Trophoblast cell (in vitro differentiated cells and primary cell): Measurements from ENCODE around the gene MRPS2.
A peak's percentile ranks its signal among the peaks of the same experiment; 100 is the strongest.

Source experiments
- DNase-seq, 2 donors: peaks; one replicate each; pipeline ENCODE4 v3.0.0-alpha.2; 2016
- H2AFZ ChIP-seq: 2 replicates; pipeline ENCODE4 v1.6.1; 2013; ENCODE audit warnings: low read length, moderate library complexity, mild to moderate bottlenecking; ENCODE audit not compliant: insufficient read depth, poor library complexity
- H2AK5ac ChIP-seq: 2 replicates; pipeline ENCODE4 v1.6.1; 2013; ENCODE audit warnings: mild to moderate bottlenecking, low read length
- H2BK120ac ChIP-seq: 2 replicates; pipeline ENCODE4 v1.6.1; 2013; ENCODE audit warnings: low read length, mild to moderate bottlenecking, moderate library complexity; ENCODE audit not compliant: insufficient read depth, poor library complexity
- H2BK12ac ChIP-seq: 2 replicates; pipeline ENCODE4 v1.6.1; 2013; ENCODE audit warnings: mild to moderate bottlenecking, low read length, moderate library complexity
- H2BK5ac ChIP-seq: 2 replicates; pipeline ENCODE4 v1.6.1; 2013; ENCODE audit warnings: low read length, low read depth, moderate library complexity, mild to moderate bottlenecking; ENCODE audit not compliant: poor library complexity
- H3K14ac ChIP-seq: 2 replicates; pipeline ENCODE4 v1.6.1; 2013; ENCODE audit warnings: mild to moderate bottlenecking, low read length
- H3K18ac ChIP-seq: 2 replicates; pipeline ENCODE4 v1.6.1; 2013; ENCODE audit warnings: mild to moderate bottlenecking, low read length
- H3K23ac ChIP-seq: 2 replicates; pipeline ENCODE4 v1.6.1; 2013; ENCODE audit warnings: low read length
- H3K27ac ChIP-seq: 2 replicates; pipeline ENCODE4 v1.5.1; 2013; ENCODE audit warnings: low read depth, mild to moderate bottlenecking, inconsistent platforms, low read length, moderate library complexity
- H3K27me3 ChIP-seq: 2 replicates; pipeline ENCODE4 v1.6.1; 2013; ENCODE audit warnings: inconsistent platforms, mild to moderate bottlenecking, low read length, moderate library complexity; ENCODE audit not compliant: insufficient read depth
- H3K36me3 ChIP-seq, 2 experiments: 1 replicate in 1 of 2; 2 replicates in 1 of 2; pipeline ENCODE4 v1.6.1; 2013; ENCODE audit warnings: low read length in 2 of 2, mild to moderate bottlenecking in 2 of 2, moderate library complexity in 1 of 2; ENCODE audit not compliant: insufficient read depth in 2 of 2, control insufficient read depth in 1 of 2
- H3K4ac ChIP-seq: 2 replicates; pipeline ENCODE4 v1.6.1; 2013; ENCODE audit warnings: low read depth, mild to moderate bottlenecking, low read length, moderate library complexity
- H3K4me1 ChIP-seq, 2 experiments: 1 replicate in 1 of 2; 2 replicates in 1 of 2; pipeline ENCODE4 v1.6.1; 2013; ENCODE audit warnings: low read length in 2 of 2, mild to moderate bottlenecking in 2 of 2, moderate library complexity in 1 of 2; ENCODE audit not compliant: insufficient read depth in 2 of 2, control insufficient read depth in 1 of 2
- H3K4me2 ChIP-seq: 2 replicates; pipeline ENCODE4 v1.6.1; 2013; ENCODE audit warnings: inconsistent platforms, mild to moderate bottlenecking, low read length, moderate library complexity
- H3K4me3 ChIP-seq: 2 replicates; pipeline ENCODE4 v1.5.1; 2013; ENCODE audit warnings: mild to moderate bottlenecking, low read depth, low read length, inconsistent platforms
- H3K79me1 ChIP-seq: one replicate; pipeline ENCODE4 v1.6.1; 2013; ENCODE audit warnings: low read length
- H3K79me2 ChIP-seq: 2 replicates; pipeline ENCODE4 v1.6.1; 2013; ENCODE audit warnings: low read length, mild to moderate bottlenecking; ENCODE audit not compliant: control insufficient read depth, insufficient read depth, poor library complexity
- H3K9ac ChIP-seq: 2 replicates; pipeline ENCODE4 v1.6.1; 2013; ENCODE audit warnings: mild to moderate bottlenecking, low read length
- H3K9me3 ChIP-seq: 2 replicates; pipeline ENCODE4 v1.6.1; 2013; ENCODE audit warnings: low read depth, mild to moderate bottlenecking, control low read depth, inconsistent platforms, low read length; ENCODE audit not compliant: insufficient read depth
- H4K12ac ChIP-seq: 2 replicates; pipeline ENCODE4 v1.6.1; 2013; ENCODE audit warnings: low read depth, mild to moderate bottlenecking, low read length, moderate library complexity
- H4K8ac ChIP-seq: 2 replicates; pipeline ENCODE4 v1.6.1; 2013; ENCODE audit warnings: low read depth, mild to moderate bottlenecking, low read length, moderate library complexity
- H4K91ac ChIP-seq: one replicate; pipeline ENCODE4 v1.6.1; 2013; ENCODE audit warnings: low read depth, mild to moderate bottlenecking, low read length, moderate library complexity
- WGBS: extraction: QIAGEN DNeasy Blood & Tissue Kit; methylation state at CpG from one replicate; pipeline ENCODE4 v1.1.7; 2013; ENCODE audit warnings: missing lambda C conversion rate; ENCODE audit not compliant: insufficient read length, insufficient coverage; ENCODE audit errors: extremely low coverage; 5-methylcytosine and 5-hydroxymethylcytosine counted together

Gene MRPS2

DNA sequence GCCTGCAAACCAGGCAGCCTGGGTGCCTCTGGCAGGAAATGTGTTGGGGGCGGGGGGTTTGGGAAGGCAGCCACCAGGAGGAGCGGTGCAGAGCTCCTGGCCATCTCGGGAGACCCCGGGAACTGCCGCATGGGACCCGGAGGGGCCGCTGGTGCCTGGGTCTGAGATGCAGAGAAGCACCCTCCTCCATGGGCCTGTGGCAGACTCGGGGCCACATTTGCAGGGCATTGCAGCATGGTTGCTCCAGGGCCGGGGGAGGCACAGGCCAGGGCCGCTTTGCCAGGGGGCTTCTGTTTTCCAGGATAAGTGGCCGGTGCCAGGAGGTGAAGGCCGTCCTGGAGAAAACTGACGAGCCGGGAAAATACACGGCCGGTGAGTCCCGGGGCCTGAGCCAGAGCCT lies 22.4 kb downstream of the MRPS2 start:
- Histone ChIP-seq H3K79me1 (no peaks in the 10 kb centered on the region), H2AK5ac (peak overlapping the region; percentile 70), H2BK12ac (no peak overlapping the region), H2BK120ac (no peak overlapping the region), H3K27me3 (no peaks in the 10 kb centered on the region), H4K12ac (no peak overlapping the region), H3K4ac (no peak overlapping the region), H4K91ac (peak overlapping the region; percentile 31), H3K27ac (no peak overlapping the region), H3K23ac (no peak overlapping the region), H3K4me1 (peaks cover 12 to 18% of the 10 kb centered on the region in 2 experiments), H3K14ac (no peak overlapping the region), H3K9ac (no peak overlapping the region), H3K9me3 (peaks cover 2% of the 10 kb centered on the region), H3K79me2 (no peaks in the 10 kb centered on the region), H3K18ac (no peak overlapping the region), H2AFZ (no peak overlapping the region), H3K36me3 (no peaks in the 10 kb centered on the region), H2BK5ac (no peak overlapping the region), H3K4me3 (no peak overlapping the region), H3K4me2 (no peak overlapping the region), H4K8ac (no peak overlapping the region)
- no peak for DNase-seq
- no CpG with 5 or more reads among the region's 17 CpGs for WGBS

DNA sequence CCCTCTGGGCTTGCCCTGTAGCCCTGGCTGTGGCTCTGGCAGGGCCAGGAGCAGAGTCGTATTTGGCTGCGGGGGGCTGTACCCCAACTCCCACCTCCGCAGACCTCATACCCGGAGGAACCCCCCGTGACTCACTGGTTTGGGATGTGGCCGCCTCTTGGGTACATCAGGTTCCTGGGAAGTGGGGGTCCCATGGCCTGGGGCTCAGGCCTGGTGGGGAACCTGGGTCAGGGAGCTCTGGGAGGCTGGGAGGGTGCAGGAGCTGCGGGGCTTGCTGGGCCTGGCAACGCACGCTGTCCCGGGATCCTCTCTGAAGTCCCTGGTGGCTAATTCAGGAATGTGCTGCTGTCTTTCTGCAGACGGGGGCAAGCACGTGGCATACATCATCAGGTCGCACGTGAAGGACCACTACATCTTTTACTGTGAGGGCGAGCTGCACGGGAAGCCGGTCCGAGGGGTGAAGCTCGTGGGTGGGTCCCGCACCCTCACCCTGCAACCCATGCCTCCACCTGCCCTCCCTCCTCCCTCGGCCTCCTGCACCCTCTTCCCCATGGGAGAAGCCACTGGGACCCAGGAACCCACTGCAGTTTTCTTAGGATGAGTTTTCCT lies 23.1 kb downstream of the MRPS2 start:
- no peaks in the 10 kb centered on the region for H3K27me3 ChIP-seq
- H3K79me1 ChIP-seq = no peaks in the 10 kb centered on the region
- no peak overlapping the region for H2AFZ ChIP-seq
- no peak overlapping the region for H2BK120ac ChIP-seq
- peak overlapping the region; percentile 22 for H3K18ac ChIP-seq
- peaks cover 12 to 18% of the 10 kb centered on the region in 2 experiments for H3K4me1 ChIP-seq
- H3K4me3 ChIP-seq = no peak overlapping the region
- H3K14ac ChIP-seq = peak overlapping the region; percentile 22
- peak overlapping the region; percentile 31 for H4K91ac ChIP-seq
- no peak overlapping the region for H3K4ac ChIP-seq
- no peaks in the 10 kb centered on the region for H3K36me3 ChIP-seq
- no peak overlapping the region for H3K4me2 ChIP-seq
- no peak overlapping the region for H2BK5ac ChIP-seq
- H3K27ac ChIP-seq = no peak overlapping the region
- no peak overlapping the region for H3K23ac ChIP-seq
- no peak for DNase-seq
- H2AK5ac ChIP-seq = peak overlapping the region; percentile 70
- H3K79me2 ChIP-seq = no peaks in the 10 kb centered on the region
- peaks cover 2% of the 10 kb centered on the region for H3K9me3 ChIP-seq
- WGBS = no CpG with 5 or more reads among the region's 21 CpGs
- H2BK12ac ChIP-seq = peak overlapping the region; percentile 40
- H4K8ac ChIP-seq = no peak overlapping the region
- H4K12ac ChIP-seq = no peak overlapping the region
- H3K9ac ChIP-seq = no peak overlapping the region

DNA sequence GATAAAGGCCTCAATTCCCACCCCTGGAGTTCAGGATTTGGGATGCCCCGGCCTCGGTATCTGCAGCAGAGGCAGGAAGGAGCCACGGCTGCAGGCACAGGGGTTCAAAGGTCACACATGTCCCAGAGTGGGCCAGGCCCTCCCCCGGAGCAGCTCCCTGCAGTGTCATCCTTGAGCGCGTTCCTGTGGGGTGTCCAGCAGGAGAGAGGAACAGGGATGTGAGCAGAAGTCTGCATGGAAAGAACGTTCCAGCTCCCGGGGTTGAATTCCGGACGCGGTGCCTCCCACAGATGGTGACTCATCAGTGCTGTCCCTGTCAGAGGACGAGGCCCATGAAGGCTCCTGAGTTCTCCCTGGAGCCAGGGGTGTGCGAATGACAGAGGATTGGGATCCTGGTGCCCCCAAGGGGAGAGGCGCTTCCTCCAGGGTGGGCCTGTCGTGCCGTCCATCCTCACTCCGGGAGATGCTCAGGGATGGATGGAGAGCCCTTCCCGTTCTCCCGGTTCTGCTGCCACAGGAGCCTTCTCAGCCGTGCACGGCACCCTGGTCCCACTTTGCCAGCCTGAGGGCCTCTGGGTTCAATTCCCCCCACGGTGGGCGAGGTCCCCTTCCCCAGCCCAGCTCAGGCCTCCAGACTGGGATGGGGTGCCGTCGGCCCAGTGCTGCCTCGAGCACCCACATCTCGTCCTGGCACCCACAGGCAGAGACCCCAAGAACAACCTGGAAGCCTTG lies 23.8 kb downstream of the MRPS2 start:
- H3K4me2 ChIP-seq = no peak overlapping the region
- no peak overlapping the region for H3K4me3 ChIP-seq
- no peak overlapping the region for H2BK5ac ChIP-seq
- no peak overlapping the region for H4K91ac ChIP-seq
- H3K79me2 ChIP-seq = no peaks in the 10 kb centered on the region
- H3K9me3 ChIP-seq = peaks cover 2% of the 10 kb centered on the region
- no peak overlapping the region for H2BK12ac ChIP-seq
- H4K8ac ChIP-seq = no peak overlapping the region
- DNase-seq = no peak
- H3K18ac ChIP-seq = no peak overlapping the region
- H3K14ac ChIP-seq = no peak overlapping the region
- no peak overlapping the region for H2AFZ ChIP-seq
- H3K27ac ChIP-seq = no peak overlapping the region
- no peaks in the 10 kb centered on the region for H3K36me3 ChIP-seq
- WGBS = no CpG with 5 or more reads among the region's 27 CpGs
- H3K4ac ChIP-seq = no peak overlapping the region
- no peaks in the 10 kb centered on the region for H3K79me1 ChIP-seq
- H3K23ac ChIP-seq = no peak overlapping the region
- peaks cover 12 to 18% of the 10 kb centered on the region in 2 experiments for H3K4me1 ChIP-seq
- H3K27me3 ChIP-seq = no peaks in the 10 kb centered on the region
- H2BK120ac ChIP-seq = no peak overlapping the region
- H2AK5ac ChIP-seq = no peak overlapping the region
- no peak overlapping the region for H3K9ac ChIP-seq
- H4K12ac ChIP-seq = no peak overlapping the region

DNA sequence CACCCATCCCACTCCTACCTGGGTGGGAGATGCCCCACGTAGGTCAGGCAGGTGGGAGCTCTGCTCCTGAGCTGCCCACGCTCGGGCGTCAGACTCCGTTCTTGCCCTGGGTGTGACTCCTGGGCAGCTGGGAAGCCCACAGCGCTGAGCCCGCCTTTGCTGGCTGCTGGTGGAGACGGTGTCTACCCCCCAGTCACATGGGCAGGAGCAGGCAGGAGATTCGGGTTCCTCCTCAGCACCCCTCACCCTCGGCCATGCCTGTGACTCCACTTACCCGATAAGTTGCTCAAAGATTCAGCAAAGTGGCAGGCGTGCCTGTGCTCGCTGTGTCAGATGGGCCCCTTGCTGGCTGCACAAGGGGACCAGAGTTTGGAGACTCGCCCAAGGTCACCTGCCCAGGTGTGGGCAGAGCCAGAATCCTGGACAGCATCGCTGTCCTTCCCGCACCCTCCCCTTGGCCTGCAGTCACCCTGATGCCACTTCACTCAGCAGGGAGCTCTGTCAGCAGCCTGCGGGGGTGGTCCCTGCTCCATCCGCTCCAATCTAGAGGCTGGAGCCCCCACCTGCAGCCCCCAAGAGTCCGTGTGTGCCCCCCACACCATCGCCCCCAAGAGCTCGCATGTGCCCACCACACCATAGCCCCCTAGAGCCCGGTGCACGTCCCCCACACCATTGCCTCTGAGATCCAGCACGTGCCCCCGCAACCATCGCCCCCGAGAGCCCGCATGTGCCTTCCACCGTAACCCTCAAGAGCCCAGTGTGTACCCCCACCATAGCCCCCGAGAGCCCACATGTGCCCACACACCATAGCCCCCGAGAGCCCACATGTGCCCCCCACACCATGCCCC lies 25.0 kb downstream of the MRPS2 start:
- Histone ChIP-seq H3K27me3 (no peaks in the 10 kb centered on the region), H3K4ac (no peak overlapping the region), H4K91ac (no peak overlapping the region), H2BK12ac (no peak overlapping the region), H3K4me3 (no peak overlapping the region), H2BK120ac (no peak overlapping the region), H4K12ac (no peak overlapping the region), H3K36me3 (no peaks in the 10 kb centered on the region), H3K9ac (no peak overlapping the region), H3K79me1 (no peaks in the 10 kb centered on the region), H4K8ac (no peak overlapping the region), H2AFZ (no peak overlapping the region), H3K23ac (no peak overlapping the region), H3K14ac (no peak overlapping the region), H3K18ac (no peak overlapping the region), H3K9me3 (no peaks in the 10 kb centered on the region), H2BK5ac (no peak overlapping the region), H3K4me2 (no peak overlapping the region), H3K4me1 (peaks cover 12 to 18% of the 10 kb centered on the region in 2 experiments), H2AK5ac (no peak overlapping the region), H3K79me2 (no peaks in the 10 kb centered on the region), H3K27ac (no peak overlapping the region)
- no CpG with 5 or more reads among the region's 31 CpGs for WGBS
- DNase-seq = no peak
